Prostate gland (tissue), 2 donors: ENCODE results near the gene SPOCK1. TPM values are rescaled to one million over a fixed set of nuclear protein-coding genes. Genes with fewer than 3 reads are reported as not detected.

Source experiments
- DNase-seq: peaks from one replicate; pipeline ENCODE4 v3.0.0-alpha.2; 2019; ENCODE audit warnings: low spot score
- H3K27ac ChIP-seq, 2 donors: fragments of 200-600 bp; sonication (generic); 2 replicates each; pipeline ENCODE4 v1.5.1; 2017 to 2019
- H3K27me3 ChIP-seq: fragments of 200-600 bp; sonication (generic); replicated peaks from 2 replicates; pipeline ENCODE4 v1.5.1; 2019; ENCODE audit not compliant: insufficient read depth
- H3K36me3 ChIP-seq, 2 donors: fragments of 200-600 bp; sonication (generic); 1 replicate in 1 of 2; 2 replicates in 1 of 2; pipeline versions ENCODE4 v1.5.1 to v1.8.1; 2017 to 2019
- H3K4me1 ChIP-seq: fragments of 200-600 bp; sonication (generic); replicated peaks from 2 replicates; pipeline ENCODE4 v1.5.1; 2019
- H3K4me3 ChIP-seq, 2 donors: fragments of 200-600 bp; sonication (generic); 2 replicates each; pipeline ENCODE4 v1.5.1; 2017 to 2019
- H3K9me3 ChIP-seq: fragments of 200-600 bp; sonication (generic); 2 replicates; pipeline ENCODE4 v1.5.1; 2017
- CTCF ChIP-seq, 4 experiments: fragments of 200-600 bp in 2 of 4; fragments of 450-650 bp in 2 of 4; sonication (generic) in 2 of 4; IDR thresholded peaks; 1 replicate in 3 of 4; 2 replicates in 1 of 4; pipeline ENCODE4 v1.5.1; 2016 to 2019; ENCODE audit warnings: antibody characterized with exemption in 4 of 4, mild to moderate bottlenecking in 2 of 4, moderate library complexity in 2 of 4
- POLR2A ChIP-seq: fragments of 450-650 bp; IDR thresholded peaks from one replicate; pipeline ENCODE4 v1.6.1; 2016; ENCODE audit warnings: antibody characterized with exemption, mild to moderate bottlenecking
- POLR2AphosphoS5 ChIP-seq: sonication (generic); formaldehyde crosslinking; IDR thresholded peaks from one replicate; pipeline ENCODE4 v1.6.1; 2017; ENCODE audit warnings: antibody characterized with exemption
- whole genome bisulfite sequencing: methylation state at CpG from one replicate; pipeline ENCODE4 v1.1.5; 2018; 5-methylcytosine and 5-hydroxymethylcytosine counted together
- intact Hi-C: fragments of 100-400 bp; cut with DNase I; formaldehyde crosslinking; loops from one replicate; pipeline ENCODE4 v1.14.2; 2022
- total RNA-seq, 2 donors: library from RNA; depleted of rRNA; stranded (reverse); fragments of >200 nt; gene quantifications; one replicate each; pipeline ENCODE4 v1.1.0, GENCODE V29; 2016

SPOCK1 gene
- total RNA-seq, 2 donors from 2014 or later: 89.4 to 92.9 TPM

GRCh38 chr5:137442660-137443059 is 56.5 kb downstream of the SPOCK1 start:
- H3K36me3 ChIP-seq: no peaks in the 10 kb centered on the region
- no peaks in the 10 kb centered on the region for H3K27me3 ChIP-seq
- 18% methylated on average over 1 of the region's 1 CpG for WGBS
- no peak overlapping the region for H3K27ac ChIP-seq
- TF ChIP-seq POLR2A (no peak), CTCF (IDR thresholded peaks at IDR 0.05) (no peak), POLR2AphosphoS5 (no peak)
- no peak for DNase-seq
- intact Hi-C loops: no loop called here
- H3K4me1 ChIP-seq: no peaks in the 10 kb centered on the region
- H3K9me3 ChIP-seq: no peaks in the 10 kb centered on the region
- no peak overlapping the region for H3K4me3 ChIP-seq

- no peaks in the 10 kb centered on the region for H3K4me1 ChIP-seq
- no peaks in the 10 kb centered on the region for H3K36me3 ChIP-seq
- TF ChIP-seq CTCF (IDR thresholded peaks at IDR 0.05) (no peak), POLR2AphosphoS5 (no peak), POLR2A (no peak)
- no peak for DNase-seq
- H3K9me3 ChIP-seq: no peaks in the 10 kb centered on the region
- H3K4me3 ChIP-seq: no peak overlapping the region
- no peak overlapping the region for H3K27ac ChIP-seq
- intact Hi-C loops: no loop called here
- 71% methylated on average over 2 of the region's 2 CpGs for WGBS
- no peaks in the 10 kb centered on the region for H3K27me3 ChIP-seq
Observed at GRCh38 chr5:137441476-137441875, 57.6 kb downstream of the SPOCK1 start.

- Histone ChIP-seq H3K4me1 (no peaks in the 10 kb centered on the region), H3K9me3 (no peaks in the 10 kb centered on the region), H3K4me3 (no peak overlapping the region), H3K27me3 (no peaks in the 10 kb centered on the region), H3K36me3 (no peaks in the 10 kb centered on the region), H3K27ac (no peak overlapping the region)
- 61% methylated on average over 3 of the region's 3 CpGs for WGBS
- intact Hi-C loops: no loop called here
- TF ChIP-seq POLR2AphosphoS5 (no peak), POLR2A (no peak), CTCF (IDR thresholded peaks at IDR 0.05) (no peak)
- DNase-seq: no peak
Observed at GRCh38 chr5:137440795-137441194, 58.3 kb downstream of the SPOCK1 start.

- H3K27ac ChIP-seq: no peak overlapping the region
- H3K36me3 ChIP-seq: no peaks in the 10 kb centered on the region
- H3K4me1 ChIP-seq: no peaks in the 10 kb centered on the region
- H3K27me3 ChIP-seq: no peaks in the 10 kb centered on the region
- no peaks in the 10 kb centered on the region for H3K9me3 ChIP-seq
- intact Hi-C loops: no loop called here
- TF ChIP-seq CTCF (IDR thresholded peaks at IDR 0.05): no peak
- TF ChIP-seq POLR2A: no peak
- TF ChIP-seq POLR2AphosphoS5: no peak
- DNase-seq: no peak
- WGBS: 41% methylated on average over 3 of the region's 3 CpGs
- no peak overlapping the region for H3K4me3 ChIP-seq
Observed at GRCh38 chr5:137439645-137440044, 59.5 kb downstream of the SPOCK1 start.

GRCh38 chr5:137438932-137439331 is 60.2 kb downstream of the SPOCK1 start:
- Histone ChIP-seq H3K9me3 (no peaks in the 10 kb centered on the region), H3K27ac (no peak overlapping the region), H3K36me3 (no peaks in the 10 kb centered on the region), H3K27me3 (no peaks in the 10 kb centered on the region), H3K4me1 (no peaks in the 10 kb centered on the region), H3K4me3 (no peak overlapping the region)
- TF ChIP-seq CTCF (IDR thresholded peaks at IDR 0.05) (no peak), POLR2A (no peak), POLR2AphosphoS5 (no peak)
- DNase-seq: no peak
- 92% methylated on average over 2 of the region's 2 CpGs for WGBS
- intact Hi-C loops: no loop called here
